WERI-Rb-1 (cell line): Measurements from ENCODE around the gene U2AF1L4.

Experiments
- DNase-seq: peaks from one replicate; pipeline ENCODE4 v3.0.0-alpha.2; 2020
- H3K27ac ChIP-seq: fragments of 250-450 bp; sonication (Bioruptor Pico); 2 replicates; pipeline ENCODE4 v1.5.1; 2020; ENCODE audit warnings: mild to moderate bottlenecking, moderate library complexity
- H3K27me3 ChIP-seq: fragments of 250-450 bp; sonication (Bioruptor Pico); 2 replicates; pipeline ENCODE4 v1.5.1; 2021; ENCODE audit warnings: mild to moderate bottlenecking, low read depth, moderate library complexity; ENCODE audit not compliant: insufficient read depth, severe bottlenecking
- H3K36me3 ChIP-seq: fragments of 250-450 bp; sonication (Bioruptor Pico); 2 replicates; pipeline ENCODE4 v1.5.1; 2020; ENCODE audit warnings: mild to moderate bottlenecking, moderate library complexity
- H3K4me3 ChIP-seq: 2 replicates; pipeline ENCODE4 v1.5.1; 2011; ENCODE audit warnings: low read depth, mild to moderate bottlenecking, control low read depth, low read length
- H3K9me3 ChIP-seq: fragments of 250-450 bp; sonication (Bioruptor Pico); 2 replicates; pipeline ENCODE4 v1.5.1; 2021; ENCODE audit warnings: mild to moderate bottlenecking, moderate library complexity; ENCODE audit not compliant: severe bottlenecking
- CTCF ChIP-seq: IDR thresholded peaks from 2 replicates; pipeline ENCODE4 v1.5.1; 2011; ENCODE audit warnings: low read depth, mild to moderate bottlenecking, control low read depth, inconsistent platforms, low read length

Gene U2AF1L4

GRCh38 chr19:35790981-35791813 lies 46.0 kb upstream of the U2AF1L4 start:
- peak; percentile 85 for TF ChIP-seq CTCF
- no peak overlapping the region for H3K4me3 ChIP-seq
- peak; percentile 77 for DNase-seq
- peaks cover 16% of the 10 kb centered on the region for H3K36me3 ChIP-seq
- no peaks in the 10 kb centered on the region for H3K9me3 ChIP-seq
- H3K27me3 ChIP-seq: no peaks in the 10 kb centered on the region
- peak overlapping the region; percentile 40; the same call in 1 of the 2 replicates for H3K27ac ChIP-seq

GRCh38 chr19:35789978-35790944 lies 45.0 kb upstream of the U2AF1L4 start:
- H3K4me3 ChIP-seq: no peak overlapping the region
- peak overlapping the region; percentile 40; the same call in 1 of the 2 replicates for H3K27ac ChIP-seq
- peaks cover 25% of the 10 kb centered on the region for H3K36me3 ChIP-seq
- no peaks in the 10 kb centered on the region for H3K27me3 ChIP-seq
- H3K9me3 ChIP-seq: no peaks in the 10 kb centered on the region
- DNase-seq: no peak
- TF ChIP-seq CTCF: no peak

GRCh38 chr19:35789195-35789977 lies 44.2 kb upstream of the U2AF1L4 start:
- H3K36me3 ChIP-seq: peaks cover 31% of the 10 kb centered on the region
- H3K27me3 ChIP-seq: no peaks in the 10 kb centered on the region
- H3K27ac ChIP-seq: peak overlapping the region; percentile 31; the same call in 1 of the 2 replicates
- TF ChIP-seq CTCF: no peak
- H3K9me3 ChIP-seq: no peaks in the 10 kb centered on the region
- H3K4me3 ChIP-seq: no peak overlapping the region
- DNase-seq: no peak

- H3K27ac ChIP-seq: no peak overlapping the region; the same call in none of the 2 replicates
- no peak overlapping the region for H3K4me3 ChIP-seq
- no peak for DNase-seq
- H3K27me3 ChIP-seq: no peaks in the 10 kb centered on the region
- peaks cover 31% of the 10 kb centered on the region for H3K36me3 ChIP-seq
- no peaks in the 10 kb centered on the region for H3K9me3 ChIP-seq
- TF ChIP-seq CTCF: no peak
Measured at GRCh38 chr19:35788205-35788960, 43.2 kb upstream of the U2AF1L4 start.
